Thyroid gland (tissue), 4 donors: ENCODE measurements around the gene ATM. TPM values are rescaled to one million over a fixed set of nuclear protein-coding genes. Genes with fewer than 3 reads are reported as not detected.
"Not testable (repeated sequence)": the region's sequence is repeated elsewhere in the genome, so short reads cannot be mapped to it uniquely, and the experiment has no call there.

Source experiments
- DNase-seq, 2 donors: peaks; one replicate each; pipeline ENCODE4 v3.0.0-alpha.2; 2019
- H3K27ac ChIP-seq, 3 donors: fragments of 200-600 bp; sonication (generic); 1 replicate in 2 of 3; 2 replicates in 1 of 3; pipeline ENCODE4 v1.5.1; 2016 to 2019; ENCODE audit warnings: mild to moderate bottlenecking in 1 of 3, moderate library complexity in 1 of 3
- H3K27me3 ChIP-seq: fragments of 200-600 bp; sonication (generic); one replicate; pipeline ENCODE4 v1.5.1; 2019
- H3K36me3 ChIP-seq, 2 donors: fragments of 200-600 bp; sonication (generic); one replicate each; pipeline ENCODE4 v1.5.1; 2016 to 2019
- H3K4me1 ChIP-seq, 2 donors: fragments of 200-600 bp; sonication (generic); one replicate each; pipeline ENCODE4 v1.5.1; 2017 to 2019
- H3K4me3 ChIP-seq, 3 donors: fragments of 200-600 bp; sonication (generic); replicated peaks in 1 of 3; 1 replicate in 2 of 3; 2 replicates in 1 of 3; pipeline ENCODE4 v1.5.1; 2016; ENCODE audit warnings: mild to moderate bottlenecking in 1 of 3
- H3K9me3 ChIP-seq: fragments of 200-600 bp; sonication (generic); one replicate; pipeline ENCODE4 v1.5.1; 2017
- CTCF ChIP-seq, 6 experiments: fragments of 200-600 bp in 3 of 6; fragments of 450-650 bp in 3 of 6; sonication (generic) in 3 of 6; IDR thresholded peaks; one replicate each; pipeline ENCODE4 v1.5.1; 2016 to 2019; ENCODE audit warnings: antibody characterized with exemption in 6 of 6, mild to moderate bottlenecking in 2 of 6, inconsistent platforms in 1 of 6, moderate library complexity in 1 of 6
- POLR2A ChIP-seq, 2 donors: fragments of 450-650 bp; IDR thresholded peaks; one replicate each; pipeline ENCODE4 v1.6.1; 2017; ENCODE audit warnings: antibody characterized with exemption in 2 of 2, mild to moderate bottlenecking in 2 of 2, moderate library complexity in 1 of 2
- WGBS, 2 donors: methylation state at CpG; one replicate each; pipeline ENCODE4 v1.1.5; 2017; 5-methylcytosine and 5-hydroxymethylcytosine counted together
- intact Hi-C: fragments of 100-400 bp; cut with DNase I; formaldehyde crosslinking; loops from one replicate; pipeline ENCODE4 v1.15.1; 2023
- small RNA-seq: library from RNA; depleted of rRNA; stranded (forward); fragments of <200 nt; gene quantifications from one replicate; pipeline ENCODE3, GENCODE V24; 2016
- total RNA-seq, 4 donors: library from RNA; depleted of rRNA; stranded (reverse); fragments of >200 nt; gene quantifications; one replicate each; pipeline ENCODE4 v1.2.3, GENCODE V29; 2016

ATM gene
- total RNA-seq, 4 donors from 2014 or later: 84.4 to 207 (median 137) TPM

GRCh38 chr11:108402241-108402640 lies 179.4 kb downstream of the ATM start:
- Histone ChIP-seq H3K4me3 (no peak overlapping the region), H3K27ac (no peak overlapping the region), H3K36me3 (no peaks in the 10 kb centered on the region), H3K27me3 (no peaks in the 10 kb centered on the region), H3K9me3 (no peaks in the 10 kb centered on the region), H3K4me1 (no peaks in the 10 kb centered on the region)
- DNase-seq: no peak
- TF ChIP-seq CTCF (IDR thresholded peaks at IDR 0.05): no peak
- no peak for TF ChIP-seq POLR2A (IDR thresholded peaks at IDR 0.05)
- intact Hi-C loops: no loop called here
- WGBS, 2 donors: 93 to 94% methylated on average over 1 of the region's 1 CpG

DNA sequence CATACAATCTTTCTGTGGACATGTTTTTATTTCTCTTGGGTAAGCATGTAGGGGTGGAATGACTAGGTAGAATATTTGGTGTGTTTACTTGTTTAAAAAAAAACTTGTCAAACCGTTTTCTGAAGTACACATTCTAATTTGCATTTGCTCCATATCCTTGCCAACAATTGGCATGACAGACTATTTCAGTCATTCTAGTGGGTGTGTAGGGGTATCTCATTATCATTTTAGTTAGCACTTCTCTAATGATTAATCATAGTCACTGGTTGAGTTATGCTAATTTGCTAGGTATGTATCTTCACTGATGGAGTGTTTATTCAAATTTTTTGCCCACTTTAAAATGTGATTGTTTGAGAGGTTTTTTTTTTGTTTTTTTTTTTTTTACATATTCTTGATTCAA lies 180.2 kb downstream of the ATM start:
- Histone ChIP-seq H3K4me1 (no peaks in the 10 kb centered on the region), H3K9me3 (no peaks in the 10 kb centered on the region), H3K27ac (no peak overlapping the region), H3K36me3 (no peaks in the 10 kb centered on the region), H3K27me3 (no peaks in the 10 kb centered on the region), H3K4me3 (no peak overlapping the region)
- TF ChIP-seq POLR2A (IDR thresholded peaks at IDR 0.05): no peak
- no peak for TF ChIP-seq CTCF (IDR thresholded peaks at IDR 0.05)
- WGBS, 2 donors: 67 to 78% methylated on average over 1 of the region's 1 CpG
- DNase-seq: no peak
- intact Hi-C loops: no loop called here

- no peak for TF ChIP-seq POLR2A (IDR thresholded peaks at IDR 0.05)
- no peak for TF ChIP-seq CTCF (IDR thresholded peaks at IDR 0.05)
- no peak overlapping the region for H3K27ac ChIP-seq
- H3K36me3 ChIP-seq: no peaks in the 10 kb centered on the region
- no peak overlapping the region for H3K4me3 ChIP-seq
- intact Hi-C loops: no loop called here
- H3K27me3 ChIP-seq: no peaks in the 10 kb centered on the region
- WGBS, 2 donors: 63 to 81% methylated on average over 1 of the region's 1 CpG
- DNase-seq: no peak
- H3K4me1 ChIP-seq: no peaks in the 10 kb centered on the region
- H3K9me3 ChIP-seq: no peaks in the 10 kb centered on the region
These were observed 182.8 kb downstream of the ATM start for GRCh38 chr11:108405706-108406105.

- no peak for TF ChIP-seq CTCF (IDR thresholded peaks at IDR 0.05)
- TF ChIP-seq POLR2A (IDR thresholded peaks at IDR 0.05): no peak
- H3K27ac ChIP-seq: no peak overlapping the region
These were observed 192.1 kb downstream of the ATM start for GRCh38 chr11:108414958-108415357.

DNA sequence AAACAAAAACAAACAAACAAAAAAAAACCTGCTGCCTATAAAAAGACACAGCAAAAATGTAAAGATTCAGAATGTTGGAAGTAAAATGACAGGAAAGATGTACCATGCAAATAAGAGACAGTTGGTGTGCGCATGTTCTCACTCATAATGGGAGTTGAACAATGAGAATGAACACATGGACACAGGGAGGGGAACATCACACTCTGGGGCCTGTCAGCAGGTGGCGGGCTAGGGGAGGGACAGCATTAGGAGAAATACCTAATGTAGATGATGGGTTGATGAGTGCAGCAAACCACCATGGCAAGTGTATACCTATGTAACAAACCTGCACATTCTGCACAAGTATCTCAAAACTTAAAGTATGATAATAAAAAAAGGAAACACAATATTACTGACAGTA lies 194.7 kb downstream of the ATM start:
- H3K4me3 ChIP-seq, H3K4me1 ChIP-seq, intact Hi-C loops, H3K27ac ChIP-seq, H3K36me3 ChIP-seq, H3K27me3 ChIP-seq, H3K9me3 ChIP-seq: not testable (repeated sequence)
- 76 to 86% methylated on average over 2 of the region's 2 CpGs for WGBS, 2 donors
- DNase-seq: peak; percentile 7 to 14
- peak in 1 of 6 experiments; percentile 21 for TF ChIP-seq CTCF (IDR thresholded peaks at IDR 0.05)

More at GRCh38 chr11:108414958-108415357, 192.1 kb downstream of the ATM start:
- Histone ChIP-seq H3K4me1 (no peaks in the 10 kb centered on the region), H3K4me3 (no peak overlapping the region), H3K36me3 (no peaks in the 10 kb centered on the region), H3K27me3 (no peaks in the 10 kb centered on the region), H3K9me3 (no peaks in the 10 kb centered on the region)
- intact Hi-C loops: no loop called here
- no peak for DNase-seq

Small RNAs within 50 kb of the gene (small RNA-seq; reads per million reads assigned to genes)
- not detected for gene RF00019

Other genes with a start within 250 kb of the ATM start
- gene CUL5, start 214.2 kb upstream of the ATM start, total RNA-seq: 10 to 100 TPM; 39.5 to 57.0 (median 45.4) TPM
- 100 to 1,000 TPM in 2 of 4 donors, 10 to 100 TPM in 2; 69.9 to 399 (median 144) TPM for gene ACAT1, start 101.5 kb upstream of the ATM start, total RNA-seq
- 10 to 100 TPM; 20.6 to 48.0 (median 27.4) TPM for gene NPAT, start 429 bp upstream of the ATM start, total RNA-seq
- gene C11orf65, start 244.5 kb downstream of the ATM start, total RNA-seq: 1 to 10 TPM; 1.3 to 3.8 (median 1.7) TPM